H1 (cell line): ENCODE data around the gene TSKS. TPM values are rescaled to one million over a fixed set of nuclear protein-coding genes. Genes with fewer than 3 reads are reported as not detected.

Source experiments
- CTCF ChIA-PET: fragments of 300-600 bp; sonication (Branson Sonifier 250); formaldehyde crosslinking; loops from one replicate; lab custom pipeline; 2021; ENCODE audit not compliant: partially characterized antibody; lab: Charles Lee
- POLR2A ChIA-PET: fragments of 300-600 bp; sonication (Branson Sonifier 250); formaldehyde crosslinking; loops from one replicate; lab custom pipeline; 2021; ENCODE audit warnings: inconsistent platforms; ENCODE audit not compliant: partially characterized antibody; lab: Charles Lee
- DNase-seq, 2 experiments: peaks; one replicate each; pipeline versions ENCODE4 v3.0.0 to v3.0.0-alpha.2; 2010 to 2022; ENCODE audit warnings: low spot score in 2 of 2, low read depth in 1 of 2, mixed read lengths in 1 of 2
- FAIRE-seq: peaks from 2 replicates; lab custom pipeline; 2011; peaks lifted over from hg19 to GRCh38; lab: Jason Lieb, UNC
- H2AFZ ChIP-seq: 2 replicates; pipeline ENCODE4 v1.8.1; 2012; ENCODE audit warnings: low read length, inconsistent platforms
- H2AK5ac ChIP-seq: 2 replicates; pipeline ENCODE4 v1.6.1; 2013; ENCODE audit warnings: low read depth, low read length
- H2BK120ac ChIP-seq: replicated peaks from 2 replicates; pipeline ENCODE3; 2013; ENCODE audit warnings: low read depth, low read length, inconsistent platforms
- H2BK12ac ChIP-seq: 2 replicates; pipeline ENCODE4 v1.6.1; 2013; ENCODE audit warnings: low read depth, low read length
- H2BK15ac ChIP-seq: 2 replicates; pipeline ENCODE4 v1.6.1; 2013; ENCODE audit warnings: low read length
- H2BK20ac ChIP-seq: 2 replicates; pipeline ENCODE4 v1.6.1; 2013; ENCODE audit warnings: low read length
- H2BK5ac ChIP-seq: 2 replicates; pipeline ENCODE4 v1.6.1; 2013; ENCODE audit warnings: low read depth, low read length
- H3K14ac ChIP-seq: 2 replicates; pipeline ENCODE4 v1.6.1; 2013; ENCODE audit warnings: inconsistent platforms; ENCODE audit not compliant: insufficient read length
- H3K18ac ChIP-seq: 2 replicates; pipeline ENCODE4 v1.6.1; 2013; ENCODE audit warnings: low read length; ENCODE audit errors: extremely low read depth
- H3K23ac ChIP-seq: 2 replicates; pipeline ENCODE4 v1.6.1; 2013; ENCODE audit warnings: inconsistent platforms; ENCODE audit not compliant: insufficient read length
- H3K23me2 ChIP-seq: 2 replicates; pipeline ENCODE4 v1.6.1; 2013; ENCODE audit warnings: low read depth, low read length
- H3K27ac ChIP-seq: 2 replicates; pipeline ENCODE4 v1.6.1; 2011; ENCODE audit warnings: low read depth, low read length, inconsistent platforms
- H3K27me3 ChIP-seq, 4 experiments: replicated peaks in 1 of 4; 1 replicate in 1 of 4; 2 replicates in 3 of 4; pipeline versions ENCODE4 v1.6.1 to v1.8.1; 2011 to 2013; ENCODE audit warnings: low read length in 3 of 4, mild to moderate bottlenecking in 3 of 4, inconsistent platforms in 2 of 4, mixed read lengths in 2 of 4, moderate library complexity in 1 of 4; ENCODE audit not compliant: control insufficient read depth in 3 of 4, insufficient read depth in 3 of 4; ENCODE audit errors: extremely low read depth in 1 of 4
- H3K36me3 ChIP-seq, 4 experiments: 2 replicates each; pipeline versions ENCODE4 v1.6.1 to v1.8.1; 2011 to 2013; ENCODE audit warnings: mild to moderate bottlenecking in 4 of 4, low read length in 3 of 4, moderate library complexity in 2 of 4, control low read depth in 1 of 4, inconsistent platforms in 1 of 4; ENCODE audit not compliant: insufficient read depth in 4 of 4, control insufficient read depth in 2 of 4
- H3K4ac ChIP-seq: replicated peaks from 2 replicates; pipeline ENCODE3; 2013; ENCODE audit warnings: low read length, low read depth, mixed read lengths, inconsistent platforms; ENCODE audit not compliant: insufficient read length
- H3K4me1 ChIP-seq, 4 experiments: replicated peaks in 1 of 4; 1 replicate in 1 of 4; 2 replicates in 3 of 4; pipeline versions ENCODE4 v1.6.1 to v1.8.1; 2011 to 2013; ENCODE audit warnings: low read length in 3 of 4, inconsistent platforms in 2 of 4, mixed read lengths in 1 of 4; ENCODE audit not compliant: insufficient read depth in 4 of 4, control insufficient read depth in 3 of 4
- H3K4me2 ChIP-seq, 2 experiments: 2 replicates each; pipeline versions ENCODE4 v1.6.1 to v1.8.1; 2011 to 2013; ENCODE audit warnings: low read depth in 2 of 2, low read length in 2 of 2, control low read depth in 1 of 2, inconsistent platforms in 1 of 2, mild to moderate bottlenecking in 1 of 2; ENCODE audit not compliant: insufficient read depth in 1 of 2
- H3K4me3 ChIP-seq, 4 experiments: fragments of 200-600, 300-600 bp in 1 of 4; sonication (generic), shearing (Covaris generic), sonication (Bioruptor Twin) in 1 of 4; 2 replicates each; pipeline versions ENCODE4 v1.5.1 to v1.8.1; 2011 to 2016; ENCODE audit warnings: low read length in 4 of 4, low read depth in 3 of 4, control low read depth in 2 of 4, inconsistent platforms in 2 of 4, mild to moderate bottlenecking in 2 of 4, mixed read lengths in 1 of 4, moderate library complexity in 1 of 4; ENCODE audit not compliant: insufficient read depth in 2 of 4; ENCODE audit errors: extremely low read depth in 1 of 4
- H3K56ac ChIP-seq: replicated peaks from 2 replicates; pipeline ENCODE3; 2013; ENCODE audit warnings: low read depth, mild to moderate bottlenecking, mixed read lengths, low read length, inconsistent platforms; ENCODE audit not compliant: insufficient read length
- H3K79me1 ChIP-seq: 2 replicates; pipeline ENCODE4 v1.6.1; 2013; ENCODE audit warnings: low read depth, low read length, control low read depth
- H3K79me2 ChIP-seq, 2 experiments: 2 replicates each; pipeline versions ENCODE4 v1.6.1 to v1.8.1; 2012 to 2013; ENCODE audit warnings: low read length in 2 of 2, mild to moderate bottlenecking in 2 of 2, inconsistent platforms in 1 of 2; ENCODE audit not compliant: insufficient read depth in 2 of 2, control insufficient read depth in 1 of 2
- H3K9ac ChIP-seq, 4 experiments: replicated peaks in 1 of 4; 1 replicate in 1 of 4; 2 replicates in 3 of 4; pipeline versions ENCODE4 v1.6.1 to v1.8.1; 2011 to 2013; ENCODE audit warnings: low read depth in 3 of 4, low read length in 3 of 4, control low read depth in 2 of 4, mild to moderate bottlenecking in 2 of 4, moderate library complexity in 2 of 4, inconsistent platforms in 1 of 4; ENCODE audit errors: extremely low read depth in 1 of 4
- H3K9me3 ChIP-seq, 2 experiments: 2 replicates each; pipeline versions ENCODE4 v1.6.1 to v1.8.1; 2012 to 2013; ENCODE audit warnings: mild to moderate bottlenecking in 2 of 2, moderate library complexity in 2 of 2, control low read depth in 1 of 2, inconsistent platforms in 1 of 2, low read depth in 1 of 2, low read length in 1 of 2, mixed read lengths in 1 of 2; ENCODE audit not compliant: insufficient read depth in 2 of 2
- H4K20me1 ChIP-seq, 2 experiments: replicated peaks in 1 of 2; 2 replicates each; pipeline versions ENCODE3 to v1.8.1; 2011 to 2013; ENCODE audit warnings: inconsistent platforms in 2 of 2, low read length in 2 of 2, mild to moderate bottlenecking in 1 of 2; ENCODE audit not compliant: insufficient read depth in 2 of 2, control insufficient read depth in 1 of 2
- H4K5ac ChIP-seq: 2 replicates; pipeline ENCODE4 v1.6.1; 2013; ENCODE audit warnings: low read length, low read depth, mixed read lengths, inconsistent platforms; ENCODE audit not compliant: insufficient read length
- H4K8ac ChIP-seq: 2 replicates; pipeline ENCODE4 v1.8.0; 2013; ENCODE audit warnings: mild to moderate bottlenecking, moderate library complexity, low read length, inconsistent platforms; ENCODE audit not compliant: insufficient read depth; ENCODE audit errors: extremely low read depth
- H4K91ac ChIP-seq: replicated peaks from 2 replicates; pipeline ENCODE3; 2013; ENCODE audit warnings: low read length, mixed read lengths, inconsistent platforms; ENCODE audit not compliant: insufficient read length
- FOSL1 ChIP-seq: IDR thresholded peaks from 2 replicates; pipeline ENCODE4 v1.6.1; 2011; ENCODE audit warnings: mild to moderate bottlenecking, low read depth, low read length, moderate library complexity; ENCODE audit not compliant: insufficient read depth
- WGBS, 2 experiments: shearing (Covaris generic) in 1 of 2; methylation state at CpG; one replicate each; pipeline versions ENCODE4 v1.1.6 to v1.1.7; 2013 to 2015; ENCODE audit warnings: low lambda C conversion rate in 2 of 2, mixed read lengths in 2 of 2, inconsistent platforms in 1 of 2, low coverage in 1 of 2, missing lambda C conversion rate in 1 of 2; ENCODE audit not compliant: insufficient replicate concordance in 2 of 2, insufficient coverage in 1 of 2, insufficient read length in 1 of 2; ENCODE audit errors: extremely low coverage in 1 of 2, missing lambda C conversion rate in 1 of 2; 5-methylcytosine and 5-hydroxymethylcytosine counted together
- polyA plus RNA-seq, 7 experiments: library from polyadenylated mRNA; depleted of rRNA in 3 of 7; stranded (reverse) in 5 of 7; unstranded in 2 of 7; fragments of >200 nt in 5 of 7; fragments of 200-250 nt in 2 of 7; gene quantifications; 1 replicate in 5 of 7; 2 replicates in 1 of 7; 4 replicates in 1 of 7; pipeline versions ENCODE4 v1.2.1 to v1.2.3, GENCODE V29; 2011 to 2013; ENCODE audit warnings: missing spikeins in 2 of 7, mixed read lengths in 2 of 7
- total RNA-seq: library from RNA; stranded (reverse); fragmentation: NEBNext Ultra II Directional; extraction: Animal tissue kit (Norgen Biotek cat#: 25700); gene quantifications from 2 replicates; pipeline ENCODE4 v1.2.1, GENCODE V29; 2021
- TF ChIP-seq, protein P1 (sequence below): IDR thresholded peaks from 2 replicates; pipeline ENCODE4 v1.6.1; 2012; ENCODE audit warnings: inconsistent platforms

Gene TSKS
- total and polyA plus RNA-seq, 2 of the 8 experiments (the other 6 are each of a cell fraction or from before 2014, with no cell fraction given), result 0.21 TPM; not detected in 1

DNA sequence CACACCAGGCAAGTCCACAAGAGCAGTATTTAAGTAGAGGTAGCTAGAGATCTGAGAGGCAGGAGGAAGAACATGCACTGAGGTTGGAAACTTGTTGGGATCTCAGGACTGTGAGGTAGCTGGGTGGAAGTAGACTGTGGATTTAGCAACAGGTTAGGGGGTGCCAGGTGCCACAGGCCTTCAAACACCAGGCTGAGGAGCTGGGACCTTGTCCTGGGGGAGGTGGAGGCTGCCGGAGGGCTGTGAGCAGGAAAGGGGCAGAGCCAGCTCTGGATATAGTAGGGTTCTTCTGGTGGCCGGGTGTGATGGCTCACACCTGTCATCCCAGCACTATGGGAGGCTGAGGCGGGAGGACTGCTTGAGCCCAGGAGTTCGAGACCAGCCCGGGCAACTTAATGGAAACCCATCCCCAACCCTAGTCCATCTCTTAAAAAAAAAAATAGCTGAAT is 46.9 kb upstream of the TSKS start:
- Histone ChIP-seq H3K79me1 (0 out of 2 replicates have a peak, but pooled peaks cover 2% of the 10 kb centered on the region), H3K4me3 (peak overlapping the region in 1 of 4 experiments; percentile 61; a peak in 2 of 8 replicates), H3K14ac (no peak overlapping the region), H3K27ac (no peak overlapping the region), H3K9ac (0 out of 7 replicates have a peak overlapping the region, but pooled peaks of 1 of the 4 experiments have one; percentile 58), H3K27me3 (no peaks in the 10 kb centered on the region), H2BK12ac (peak overlapping the region; percentile 85; the same call in 1 of the 2 replicates), H3K23me2 (peaks cover 2% of the 10 kb centered on the region; the same call in 1 of the 2 replicates), H3K4me2 (peak overlapping the region; percentile 68 to 93), H3K4ac (no peak overlapping the region), H4K20me1 (peaks cover 0 to 9% of the 10 kb centered on the region in 2 experiments), H3K18ac (no peak overlapping the region), H2AK5ac (no peak overlapping the region; the same call in 1 of the 2 replicates), H4K5ac (no peak overlapping the region), H3K79me2 (no peaks in the 10 kb centered on the region), H2BK20ac (no peak overlapping the region), H2BK15ac (no peak overlapping the region), H3K36me3 (no peaks in the 10 kb centered on the region; a peak in 2 of 8 replicates), H2BK5ac (no peak overlapping the region), H3K4me1 (peaks cover 6 to 17% (median 12%) of the 10 kb centered on the region in 4 experiments), H3K9me3 (no peaks in the 10 kb centered on the region), H3K23ac (no peak overlapping the region), H3K56ac (no peak overlapping the region), H4K91ac (no peak overlapping the region), H2BK120ac (no peak overlapping the region), H4K8ac (no peak overlapping the region), H2AFZ (no peak overlapping the region)
- WGBS, 2 experiments, result 90% methylated on average over 5 of the region's 5 CpGs; no CpG with 5 or more reads in 1 of the 2 experiments
- FAIRE-seq (no peak), DNase-seq (no peak)
- ChIA-PET POLR2A (interaction anchor here (0.6 to 4.1 kb wide), 13 partner anchors 9 to 135 kb away, joined by 3 to 26 read pairs (median 4); partner anchors contain the start of genes MED25 and PTOV1), CTCF (interaction anchor here (0.7 to 2.2 kb wide), 13 partner anchors 10 to 129 kb away, joined by 3 to 13 read pairs (median 4); no protein-coding TSS in a partner anchor)
- no peak for TF ChIP-seq FOSL1
- TF ChIP-seq, protein P1, sequence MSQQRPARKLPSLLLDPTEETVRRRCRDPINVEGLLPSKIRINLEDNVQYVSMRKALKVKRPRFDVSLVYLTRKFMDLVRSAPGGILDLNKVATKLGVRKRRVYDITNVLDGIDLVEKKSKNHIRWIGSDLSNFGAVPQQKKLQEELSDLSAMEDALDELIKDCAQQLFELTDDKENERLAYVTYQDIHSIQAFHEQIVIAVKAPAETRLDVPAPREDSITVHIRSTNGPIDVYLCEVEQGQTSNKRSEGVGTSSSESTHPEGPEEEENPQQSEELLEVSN, result peak; percentile 4; the same call in 1 of the 2 replicates
